HK-2 (cell line): ENCODE data around the gene DCAKD.

ENCODE experiments used
- DNase-seq: peaks from one replicate; pipeline ENCODE4 v3.0.0-alpha.2; 2018; ENCODE audit not compliant: unreplicated experiment

The DCAKD gene

DNA sequence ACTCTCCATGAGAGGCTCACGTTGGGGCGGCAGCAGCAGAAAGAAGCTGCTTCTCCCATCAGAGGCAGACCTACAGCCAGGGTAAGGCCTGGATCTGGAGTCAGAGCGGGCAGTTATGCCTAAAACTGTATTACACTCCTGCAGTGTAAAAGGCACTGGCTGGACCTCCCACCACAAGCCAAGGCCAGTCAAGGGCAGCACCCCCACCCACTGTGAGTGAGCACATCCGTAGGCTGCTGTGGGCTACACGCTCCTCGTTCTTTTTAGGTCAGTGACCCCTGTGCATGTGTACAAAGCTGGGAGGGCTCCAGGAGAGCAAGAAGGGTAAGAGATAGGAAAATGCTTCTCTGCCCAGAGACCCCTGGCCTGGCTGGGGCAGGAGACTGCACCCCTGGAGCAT, 20.7 kb downstream of the DCAKD start:
- DNase-seq = no peak

DNA sequence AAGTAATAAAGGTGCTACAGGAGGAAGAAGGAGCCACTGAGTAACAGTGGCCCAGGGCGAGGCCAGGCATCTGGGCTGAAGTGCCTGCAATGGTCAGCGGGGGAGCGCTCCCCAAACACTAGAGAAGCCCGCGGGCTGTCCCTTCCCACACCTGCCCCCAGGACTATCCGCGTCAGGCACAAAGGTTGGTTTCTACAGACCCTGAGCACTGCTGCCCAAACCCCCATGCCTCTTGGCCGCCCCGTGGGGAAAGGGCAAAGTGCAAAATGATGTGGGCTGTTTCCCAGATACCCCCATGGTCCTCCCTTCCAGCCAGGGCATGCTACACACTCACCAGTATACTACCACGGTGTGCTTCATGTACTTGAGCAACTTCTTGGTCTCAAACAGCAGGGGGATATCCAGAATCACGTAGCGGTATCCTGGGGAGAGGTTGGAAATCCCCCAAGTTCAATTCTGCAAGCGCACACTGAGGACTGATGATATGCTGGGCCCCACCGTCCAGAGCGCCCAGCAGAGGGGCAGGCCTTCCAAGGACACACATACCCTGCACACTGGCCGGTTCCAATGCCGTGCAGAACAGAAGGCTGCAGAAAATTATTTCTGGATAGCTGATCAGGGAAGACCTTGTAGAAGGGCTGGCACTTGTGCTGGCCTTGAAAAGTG, 21.5 kb downstream of the DCAKD start:
- no peak for DNase-seq

DNA sequence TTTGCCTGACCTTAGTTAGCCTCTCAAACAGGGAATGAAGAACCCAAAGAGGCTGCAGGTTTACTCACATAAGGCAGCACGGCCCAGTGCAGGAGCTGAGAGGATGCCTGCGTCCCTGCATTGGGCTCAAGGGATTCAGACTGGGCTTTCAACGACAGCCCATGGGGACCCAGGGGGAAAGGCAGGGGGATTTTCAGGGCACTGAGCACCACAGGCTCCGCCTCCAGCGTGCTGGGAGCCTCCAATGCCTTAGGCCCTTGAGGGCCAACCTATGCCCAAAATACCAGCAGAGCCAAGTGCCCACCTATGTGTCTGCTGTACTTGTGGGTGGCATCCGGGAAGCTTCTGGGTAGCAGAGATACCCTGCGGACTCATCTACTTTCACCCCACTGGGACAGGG, 22.3 kb downstream of the DCAKD start:
- no peak for DNase-seq

DNA sequence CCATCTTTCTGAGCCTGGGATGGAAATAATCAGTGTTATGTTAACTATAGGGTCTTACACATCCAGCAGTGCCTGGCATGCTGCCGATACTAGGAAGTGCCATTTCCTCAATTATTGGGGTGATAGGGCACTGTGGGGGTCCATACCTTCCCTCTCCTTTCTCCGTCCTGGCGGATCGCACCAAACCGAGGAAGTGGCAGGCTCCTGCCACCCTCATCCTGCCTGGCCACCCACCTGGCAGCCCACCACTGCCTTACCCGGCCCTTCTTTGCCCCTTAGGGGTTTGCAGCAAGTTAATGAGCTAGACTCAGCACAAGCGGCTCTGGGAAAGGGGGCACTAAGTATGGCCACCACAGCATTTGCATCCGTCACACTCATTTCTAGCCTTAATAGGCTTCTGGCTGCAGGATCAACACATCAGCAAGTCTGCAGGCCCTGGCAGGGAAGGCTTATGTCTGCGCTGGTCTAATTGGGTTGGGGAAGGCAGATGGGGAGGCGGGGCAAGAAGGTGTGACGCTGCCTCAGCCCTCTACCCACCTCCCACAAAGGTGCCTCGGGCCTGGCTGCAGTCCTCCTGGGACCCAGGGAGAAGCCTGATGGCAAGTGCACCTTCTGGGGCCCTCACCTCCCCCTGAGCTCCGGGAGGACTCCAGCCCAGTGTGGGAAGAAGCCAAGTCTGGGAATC, 28.6 kb downstream of the DCAKD start:
- no peak for DNase-seq

DNA sequence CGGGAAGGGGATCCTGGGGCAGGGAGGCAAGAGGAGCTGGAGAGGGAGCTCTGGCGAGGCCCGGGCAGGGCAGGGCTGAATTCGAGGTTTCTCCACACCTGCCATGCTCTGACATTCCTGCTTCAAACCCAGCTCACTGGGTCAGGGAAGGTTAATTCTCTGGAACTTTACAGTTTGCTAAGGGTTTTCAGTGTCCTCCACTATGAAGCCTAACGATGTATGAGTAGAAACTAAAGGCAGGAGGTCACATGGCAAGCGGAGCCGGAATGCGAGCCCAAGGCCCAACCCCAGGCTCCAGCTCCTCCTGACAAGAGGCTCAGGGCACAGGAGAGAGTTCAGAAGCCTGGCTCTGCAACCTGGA, 29.2 kb downstream of the DCAKD start:
- no peak for DNase-seq

DNA sequence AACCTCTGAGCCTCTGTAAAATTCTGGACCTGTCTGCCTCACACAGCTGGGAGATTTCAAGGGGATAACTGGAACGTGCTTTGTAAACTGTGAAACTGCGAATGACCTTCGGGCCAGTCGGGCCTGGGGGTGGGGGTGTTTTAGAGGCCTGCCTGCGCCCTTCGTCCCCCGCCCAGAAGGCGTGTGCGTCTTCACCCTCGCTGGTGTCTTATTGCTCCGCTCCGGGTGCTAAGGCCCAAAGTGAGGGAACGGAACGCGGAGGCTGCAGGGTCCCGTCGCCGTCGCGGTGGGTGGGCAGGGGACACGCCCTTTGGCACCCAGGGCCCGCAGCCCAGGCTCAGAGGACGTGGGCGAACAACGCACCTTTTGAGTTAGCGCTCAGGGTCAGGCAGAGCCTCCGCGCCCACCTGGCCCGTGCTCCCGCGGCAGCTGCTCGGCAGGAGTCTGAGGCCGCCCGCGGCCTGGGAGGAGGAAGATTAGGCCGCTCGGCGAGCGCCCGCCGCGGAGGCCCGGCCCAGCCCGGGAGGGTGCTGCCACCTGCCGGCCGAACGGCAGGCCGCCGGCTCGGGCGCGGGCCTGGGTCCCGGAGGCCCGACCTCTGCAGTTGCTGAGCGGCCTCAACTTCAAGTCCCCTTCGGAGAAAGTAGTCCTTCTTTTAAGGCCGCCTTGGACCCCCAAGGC, 29.7 kb downstream of the DCAKD start:
- DNase-seq = peak; percentile 68

DNA sequence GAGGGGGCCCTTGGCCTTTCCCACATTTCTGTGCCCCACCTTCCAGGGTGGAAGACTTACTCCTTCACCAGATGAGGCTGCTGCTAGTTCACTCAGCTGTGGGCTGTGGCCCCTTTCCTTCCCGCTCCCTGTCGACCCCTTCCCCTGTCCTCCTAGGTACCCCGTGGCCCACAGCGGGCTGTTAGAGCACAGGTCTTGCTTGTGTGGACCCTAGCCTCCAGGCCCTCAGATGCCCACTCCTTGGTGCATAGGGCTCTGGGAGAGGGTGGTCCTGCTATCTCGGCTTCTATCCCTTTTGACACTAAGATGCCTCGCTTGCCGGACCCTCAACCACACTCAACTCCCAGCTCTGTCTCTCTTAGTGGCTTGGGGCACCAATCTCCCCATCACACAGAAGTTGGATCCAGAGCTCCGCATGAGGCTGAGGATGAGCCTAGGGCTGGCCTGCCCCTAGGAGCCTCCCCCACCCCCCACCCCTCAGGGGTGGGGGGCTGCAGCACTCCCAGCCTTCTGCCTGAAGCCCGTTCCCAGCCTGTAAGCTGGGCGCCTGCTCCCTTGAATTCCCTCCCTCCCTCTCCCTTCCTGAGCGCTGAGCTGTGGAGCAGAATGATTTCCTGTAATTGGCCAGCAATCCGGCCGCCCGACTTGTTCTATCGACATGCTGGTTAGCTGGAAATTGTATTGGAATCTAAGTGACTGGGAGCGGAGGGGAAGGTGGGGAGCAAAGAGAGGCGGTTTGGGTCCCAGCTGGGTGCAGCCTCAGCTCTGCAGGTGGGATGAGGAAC, 30.9 kb downstream of the DCAKD start:
- DNase-seq = no peak

DNA sequence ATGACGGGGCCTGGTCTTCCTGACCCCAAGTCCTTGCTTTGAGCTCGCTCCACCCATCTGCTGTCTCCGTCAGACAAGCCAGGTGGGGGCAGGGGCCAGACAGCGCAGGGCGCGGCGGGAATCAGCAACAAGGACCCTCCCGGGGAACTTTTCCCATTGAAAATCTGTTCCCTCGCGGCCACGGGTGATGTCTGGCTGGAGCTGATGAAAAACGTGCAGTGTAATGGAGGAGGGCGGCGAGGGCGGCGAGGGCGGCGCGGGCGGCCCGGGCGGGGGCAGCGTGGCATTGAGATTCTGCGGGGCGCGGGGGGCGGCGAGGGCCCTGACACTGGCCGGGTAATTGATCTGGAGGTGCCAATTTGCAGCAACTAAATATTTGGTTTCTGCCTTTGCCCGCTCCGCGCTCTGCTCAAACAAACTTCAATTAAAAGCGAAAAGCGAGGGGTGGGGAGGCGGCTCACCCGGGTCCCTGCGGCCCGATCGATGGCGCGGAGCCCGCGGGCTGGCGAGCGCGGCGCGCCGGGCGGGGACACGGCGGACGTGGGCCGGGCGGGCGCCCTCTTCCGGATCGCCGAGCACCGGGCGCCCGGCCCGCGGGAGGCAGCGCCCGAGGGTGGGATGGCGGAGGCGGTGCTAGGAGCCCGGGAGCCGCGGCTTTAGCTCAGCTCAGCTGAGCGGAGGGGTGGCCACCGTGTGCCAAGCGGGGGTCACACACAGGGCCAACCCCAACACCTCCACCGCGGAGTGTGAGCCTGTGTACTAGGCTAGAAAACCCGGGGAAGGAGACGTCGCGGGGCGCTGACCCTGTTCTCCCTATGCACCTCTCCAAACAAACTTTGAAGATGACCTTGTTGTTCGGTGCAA, 32.4 kb downstream of the DCAKD start:
- peak; percentile 52 for DNase-seq

DNA sequence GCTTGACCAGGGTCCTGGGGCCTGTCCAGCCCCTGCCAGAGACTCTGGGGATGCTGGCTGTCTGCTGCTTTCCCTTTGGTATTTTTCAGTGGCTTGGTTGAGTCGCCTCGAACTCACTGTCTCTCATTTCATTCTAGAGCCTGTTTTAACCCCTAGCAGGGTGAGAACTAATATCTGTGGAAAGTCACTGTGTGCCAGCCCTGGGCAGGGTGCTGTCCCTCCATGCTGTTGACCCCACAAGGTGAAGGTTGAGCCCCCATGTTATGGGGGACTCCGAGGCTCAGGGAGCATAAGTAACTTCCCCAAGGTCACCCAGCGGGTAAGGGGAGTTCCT, 33.0 kb downstream of the DCAKD start:
- DNase-seq = no peak

DNA sequence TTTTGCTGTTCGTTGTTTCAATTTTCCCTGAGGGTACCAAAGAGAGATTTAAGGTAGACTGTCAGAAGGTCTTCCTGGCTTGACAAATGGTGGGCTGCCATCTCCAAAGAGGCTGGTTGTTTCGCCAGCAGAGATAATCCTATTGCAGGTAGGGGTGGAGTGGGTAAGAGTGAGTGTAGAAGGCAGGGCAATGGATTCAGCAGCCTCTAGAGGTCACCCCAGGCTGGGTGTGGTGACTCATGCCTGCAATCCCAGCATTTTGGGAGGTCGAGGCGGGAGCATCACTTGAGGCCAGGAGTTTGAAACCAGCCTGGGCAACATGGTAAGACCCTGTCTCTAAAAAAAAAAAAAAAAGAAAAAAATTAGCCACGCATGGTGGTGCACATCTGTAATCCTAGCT, 34.6 kb downstream of the DCAKD start:
- no peak for DNase-seq

DNA sequence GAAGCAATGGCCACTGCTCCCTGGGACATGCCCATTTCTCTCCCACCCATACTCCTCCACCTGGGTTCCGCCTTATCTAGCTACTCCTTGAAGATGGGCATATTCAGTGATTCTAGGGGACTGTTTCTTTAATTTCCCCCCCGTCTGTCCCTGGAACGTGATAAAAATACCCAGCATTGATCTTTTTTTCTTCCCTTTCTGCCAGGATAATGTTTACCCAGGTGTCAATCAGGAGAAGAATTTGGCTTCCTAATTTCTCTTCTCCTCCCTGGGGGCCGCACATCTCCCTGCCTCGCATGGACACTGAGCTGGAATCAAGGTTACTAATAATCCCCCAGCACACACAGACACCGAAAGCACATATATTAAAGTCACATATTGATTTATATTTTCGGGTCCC, 35.2 kb downstream of the DCAKD start:
- no peak for DNase-seq

DNA sequence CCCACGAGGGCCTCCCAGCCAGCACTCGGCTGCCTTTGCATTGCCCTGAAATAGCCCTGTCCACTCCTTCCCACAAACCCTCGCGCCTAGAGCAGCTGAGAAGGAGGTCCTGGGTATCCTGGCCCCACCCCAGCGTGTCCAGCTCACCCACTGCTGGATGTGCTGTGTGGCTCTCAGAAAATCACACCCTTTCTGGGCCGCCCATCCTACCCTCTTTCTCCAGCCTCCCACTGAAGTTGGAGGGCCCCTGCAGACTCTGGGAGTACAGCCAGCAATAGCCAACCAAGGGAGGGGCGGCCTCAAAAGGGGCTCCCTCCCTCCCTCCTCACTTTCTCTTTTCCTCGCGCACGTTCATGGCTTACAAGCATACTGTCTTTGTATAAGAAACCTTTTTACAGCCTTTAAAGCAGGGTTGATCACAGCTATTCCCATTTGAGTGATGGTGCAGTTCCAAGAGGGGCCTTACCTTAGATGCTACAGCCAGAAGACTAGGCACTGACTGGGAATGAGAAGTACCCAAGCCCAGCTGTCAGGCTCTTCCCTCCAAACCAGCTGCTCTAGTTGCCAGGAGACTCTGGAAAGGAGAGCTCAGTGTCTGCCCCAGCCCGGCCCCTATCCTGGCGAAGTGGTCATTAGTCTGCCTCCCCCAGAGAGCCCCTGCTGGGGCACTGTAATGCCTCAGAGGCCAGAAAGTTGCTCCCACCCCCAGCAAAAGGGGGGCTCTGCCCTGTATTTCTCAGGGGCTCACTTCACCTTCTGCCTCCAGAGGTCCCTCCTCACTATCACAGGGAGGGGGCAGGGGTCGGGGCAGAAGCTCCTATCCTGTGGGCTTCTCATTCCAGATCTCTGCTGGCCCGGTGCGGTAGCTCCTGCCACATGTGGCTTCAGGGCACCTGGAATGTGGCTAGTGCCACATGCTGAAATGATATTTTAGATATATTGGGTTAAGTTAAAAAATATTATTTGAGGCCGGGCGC, 38.1 kb downstream of the DCAKD start:
- DNase-seq = no peak

DNA sequence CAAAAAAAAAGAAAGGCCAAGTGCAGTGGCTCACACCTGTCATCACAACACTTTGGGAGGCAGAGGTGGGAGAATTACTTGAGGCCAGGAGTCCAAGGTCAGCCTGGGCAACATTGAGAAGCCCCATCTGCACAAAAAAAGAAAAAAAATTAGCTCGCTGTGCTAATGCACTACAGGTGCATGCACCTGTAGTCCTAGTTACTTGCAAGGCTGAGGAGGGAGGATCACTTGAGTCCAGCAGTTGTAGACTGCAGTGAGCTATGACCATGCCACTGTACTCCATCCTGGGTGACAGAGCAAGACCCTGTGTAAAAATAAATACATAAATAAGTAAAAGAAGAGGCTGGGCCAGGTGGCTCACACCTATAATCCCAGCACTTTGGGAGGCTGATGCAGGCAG, 39.7 kb downstream of the DCAKD start:
- DNase-seq = no peak

DNA sequence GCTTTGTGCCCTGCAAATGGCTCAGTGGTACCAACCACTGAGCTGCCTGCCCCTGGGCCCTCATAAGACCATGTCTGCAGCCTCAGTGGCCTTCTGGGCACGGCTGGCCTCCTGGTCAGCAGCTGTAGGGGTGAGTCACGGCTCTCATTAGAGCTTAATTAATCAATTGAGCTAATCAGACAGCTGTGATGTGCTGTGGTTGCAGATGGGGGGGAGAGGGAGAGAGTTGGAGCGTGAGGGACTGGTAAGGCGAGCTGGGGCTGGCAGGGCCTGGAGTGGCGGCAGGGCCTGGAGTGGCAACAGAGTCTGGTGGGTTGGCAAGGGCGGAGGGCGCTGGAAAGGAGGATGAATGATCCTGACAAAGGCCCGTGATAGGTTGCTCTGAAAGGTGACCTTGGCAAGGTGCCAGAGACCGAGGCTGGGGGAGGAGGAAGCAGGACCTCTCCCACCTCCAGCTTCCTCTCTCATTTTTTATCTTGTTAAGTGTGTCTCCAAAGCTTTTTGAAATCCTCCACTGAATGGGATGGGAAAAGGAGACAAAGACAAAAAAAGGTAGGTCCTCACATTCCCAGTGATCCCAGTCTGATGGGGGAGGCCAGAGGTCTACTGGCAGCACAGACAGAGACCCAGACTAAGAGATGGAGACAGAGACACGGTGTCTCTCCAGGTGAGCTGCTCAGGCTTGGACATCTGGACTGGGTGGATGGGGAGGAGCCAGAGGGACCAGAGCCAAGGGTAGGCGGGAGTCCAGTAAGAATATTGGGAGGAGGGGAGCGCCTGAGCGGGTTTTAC, 41.6 kb downstream of the DCAKD start:
- no peak for DNase-seq

DNA sequence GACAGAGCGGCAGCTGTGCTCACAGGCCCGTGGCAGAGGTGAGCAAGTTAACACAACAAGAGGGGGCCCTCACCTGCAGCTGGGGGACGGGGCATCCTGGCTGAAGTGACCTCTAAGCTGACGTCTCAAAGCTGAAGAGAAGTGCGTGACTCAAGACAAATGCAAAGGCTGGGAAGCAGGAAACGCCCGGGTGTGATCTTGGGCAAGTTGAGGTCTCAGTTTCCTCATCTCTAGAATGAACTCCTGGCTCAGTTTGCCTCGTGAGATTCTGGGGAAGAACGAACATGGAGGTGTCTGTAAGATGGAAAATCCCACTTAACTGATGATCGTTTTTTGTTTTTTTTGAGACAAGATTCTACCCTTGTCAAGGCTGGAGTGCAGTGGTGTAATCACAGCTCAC, 43.2 kb downstream of the DCAKD start:
- DNase-seq = no peak

DNA sequence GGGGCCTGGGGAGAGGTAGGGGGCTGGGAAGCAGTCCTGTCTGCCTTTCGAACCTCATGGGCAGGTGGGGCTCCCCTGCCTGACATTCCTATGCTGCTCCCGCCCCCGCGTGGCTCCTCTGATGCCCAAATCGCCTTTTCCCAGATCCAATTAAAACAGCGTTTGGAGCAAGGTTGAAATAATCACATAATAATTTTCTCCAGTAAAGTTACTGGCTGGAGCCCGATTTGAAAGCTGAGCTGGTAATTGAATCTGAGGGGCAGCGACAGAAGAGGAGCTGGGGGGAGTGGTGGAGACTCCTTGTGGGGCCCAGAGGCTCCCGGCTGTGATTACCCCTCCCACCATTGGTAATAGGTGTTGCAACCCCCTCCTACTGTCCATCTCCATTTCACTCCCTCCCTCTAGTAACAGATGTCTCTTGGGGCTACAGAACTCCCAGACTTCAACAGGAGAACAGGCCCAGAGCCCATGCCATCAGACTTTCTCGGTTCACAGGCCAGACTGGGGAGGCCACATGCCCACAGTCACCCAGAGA, 44.4 kb downstream of the DCAKD start:
- DNase-seq = no peak

DNA sequence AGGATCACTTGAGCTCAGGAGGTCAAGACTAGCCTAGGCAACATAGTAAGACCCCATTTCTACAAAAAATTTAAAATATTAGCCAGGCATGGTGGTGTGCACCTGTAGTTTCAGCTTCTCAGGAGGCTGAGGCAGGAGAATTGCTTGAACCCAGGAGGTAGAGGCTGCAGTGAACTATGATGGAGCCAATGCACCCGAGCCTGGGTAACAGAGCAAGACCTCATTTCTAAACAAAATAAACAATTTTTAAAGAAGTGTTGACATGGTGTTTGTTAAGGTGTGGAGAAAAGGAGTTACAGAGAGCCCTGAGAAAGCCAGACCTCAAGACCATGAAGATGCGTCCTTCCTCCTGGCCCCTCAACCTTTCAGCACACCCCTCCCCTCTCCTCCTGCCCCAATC, 45.7 kb downstream of the DCAKD start:
- no peak for DNase-seq

DNA sequence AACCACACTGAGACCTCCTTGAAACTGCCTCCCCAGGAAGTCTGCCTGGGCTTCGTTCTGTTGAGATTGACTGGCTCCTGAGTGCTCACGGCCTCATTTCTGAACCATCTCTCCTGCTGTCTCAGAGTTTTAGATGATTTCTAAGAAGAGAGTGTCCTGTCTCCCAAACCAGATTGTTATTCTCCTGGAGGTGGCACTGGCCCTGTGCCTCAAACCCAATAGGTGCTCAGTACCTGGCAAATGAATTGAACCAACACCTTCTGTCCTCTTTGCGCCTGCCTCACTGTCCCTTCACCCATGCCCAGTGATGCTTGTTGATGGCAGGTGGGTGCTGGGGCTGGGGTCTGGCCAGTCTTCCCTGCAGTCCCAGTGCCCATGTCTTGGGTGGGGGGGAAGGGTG, 47.0 kb downstream of the DCAKD start:
- DNase-seq = no peak

DNA sequence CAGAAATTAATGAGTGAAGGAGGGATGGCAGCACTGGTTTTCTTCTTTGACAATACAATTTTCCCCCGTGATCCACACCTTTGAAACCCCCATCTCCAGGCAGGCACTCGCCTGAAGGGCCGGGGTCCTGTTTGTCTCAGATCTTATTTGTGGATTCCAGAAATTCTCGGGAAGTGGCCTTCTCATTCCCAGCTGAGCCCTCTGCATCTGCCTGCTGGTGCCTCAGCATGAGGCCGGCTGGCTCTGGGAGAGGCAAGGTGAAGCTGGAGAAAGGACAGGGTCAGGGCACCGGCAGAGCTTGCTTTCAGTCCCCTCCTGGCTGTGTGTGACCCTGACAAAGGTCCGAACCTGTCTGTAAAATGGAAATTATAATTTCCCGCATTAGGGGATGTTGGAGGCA, 47.6 kb downstream of the DCAKD start:
- no peak for DNase-seq
